Lower lobe of right lung (tissue), 2 donors: ENCODE data around the gene ABL2. TPM values are rescaled to one million over a fixed set of nuclear protein-coding genes. Genes with fewer than 3 reads are reported as not detected.
A peak's percentile ranks its signal among the peaks of the same experiment; 100 is the strongest.

ENCODE experiments used
- ATAC-seq, 2 donors: fragments of 200-7000 bp; cut with Tn5 transposase; one replicate each; pipeline ENCODE4 v1.9.1; 2020 to 2022; ENCODE audit warnings: mild to moderate bottlenecking in 2 of 2, moderate library complexity in 2 of 2
- DNase-seq: peaks from one replicate; pipeline ENCODE4 v3.0.0-alpha.2; 2020
- H3K27ac ChIP-seq: fragments of 200-600 bp; one replicate; pipeline ENCODE4 v1.8.0; 2022
- H3K27me3 ChIP-seq: fragments of 200-600 bp; one replicate; pipeline ENCODE4 v1.8.0; 2022; ENCODE audit warnings: low read depth
- H3K36me3 ChIP-seq: fragments of 200-600 bp; one replicate; pipeline ENCODE4 v1.8.0; 2022; ENCODE audit warnings: mild to moderate bottlenecking
- H3K4me1 ChIP-seq: fragments of 200-600 bp; one replicate; pipeline ENCODE4 v1.8.0; 2022
- H3K4me3 ChIP-seq: fragments of 200-600 bp; one replicate; pipeline ENCODE4 v1.8.0; 2022; ENCODE audit warnings: mild to moderate bottlenecking
- H3K9me3 ChIP-seq: fragments of 200-600 bp; one replicate; pipeline ENCODE4 v1.8.0; 2022
- intact Hi-C: fragments of 100-400 bp; cut with DNase I; formaldehyde crosslinking; loops from one replicate; pipeline ENCODE4 v1.11.0; 2022
- total RNA-seq: library from RNA; stranded (reverse); fragmentation: NEBNext Ultra II Directional; extraction: Animal tissue kit (Norgen Biotek cat#: 25700); gene quantifications from one replicate; pipeline ENCODE4 v1.2.1, GENCODE V29; 2021
- TF ChIP-seq, protein P1 (sequence below): fragments of 200-600 bp; IDR thresholded peaks from one replicate; pipeline ENCODE4 v1.8.0; 2022; ENCODE audit warnings: antibody characterized with exemption, mild to moderate bottlenecking
- donor health status: DM: no; HTN: yes; CAD: no; lungs with severe emphysema.

ABL2 gene
- total RNA-seq, 1 donor from 2014 or later: 27.0 TPM

DNA sequence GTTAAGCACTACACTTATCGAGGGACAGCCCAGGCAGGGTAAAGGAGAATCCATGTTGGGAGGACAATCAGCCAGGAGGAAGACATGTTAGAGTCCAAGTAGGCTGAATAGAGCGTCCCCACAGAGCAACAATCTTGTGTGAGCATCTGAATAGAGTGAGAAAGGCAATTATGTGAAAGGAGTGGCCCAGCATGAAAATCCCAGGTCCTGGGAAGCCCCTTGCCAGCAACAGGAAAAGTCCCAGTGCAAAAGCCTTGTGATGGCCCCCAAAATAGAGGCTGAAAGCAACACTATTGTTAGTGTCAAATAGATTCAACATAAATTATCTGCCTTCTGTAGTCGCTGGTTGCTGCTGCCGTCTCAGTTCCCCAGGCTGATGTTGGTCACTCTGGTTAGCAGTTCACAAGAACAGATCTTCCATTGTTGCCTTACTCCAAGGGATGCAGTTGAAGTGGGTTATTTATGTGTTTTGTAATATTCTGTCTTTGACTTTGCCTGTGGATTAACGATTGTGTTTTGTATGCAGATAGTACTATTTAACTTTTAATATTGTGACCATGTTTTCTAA is 12.1 kb upstream of the ABL2 start:
- no peak for ATAC-seq
- Histone ChIP-seq H3K27me3 (no peaks in the 10 kb centered on the region), H3K36me3 (no peaks in the 10 kb centered on the region), H3K27ac (no peak overlapping the region), H3K4me1 (no peaks in the 10 kb centered on the region), H3K4me3 (no peak overlapping the region), H3K9me3 (no peaks in the 10 kb centered on the region)
- DNase-seq: no peak
- intact Hi-C loops: no loop called here
- TF ChIP-seq, protein P1, sequence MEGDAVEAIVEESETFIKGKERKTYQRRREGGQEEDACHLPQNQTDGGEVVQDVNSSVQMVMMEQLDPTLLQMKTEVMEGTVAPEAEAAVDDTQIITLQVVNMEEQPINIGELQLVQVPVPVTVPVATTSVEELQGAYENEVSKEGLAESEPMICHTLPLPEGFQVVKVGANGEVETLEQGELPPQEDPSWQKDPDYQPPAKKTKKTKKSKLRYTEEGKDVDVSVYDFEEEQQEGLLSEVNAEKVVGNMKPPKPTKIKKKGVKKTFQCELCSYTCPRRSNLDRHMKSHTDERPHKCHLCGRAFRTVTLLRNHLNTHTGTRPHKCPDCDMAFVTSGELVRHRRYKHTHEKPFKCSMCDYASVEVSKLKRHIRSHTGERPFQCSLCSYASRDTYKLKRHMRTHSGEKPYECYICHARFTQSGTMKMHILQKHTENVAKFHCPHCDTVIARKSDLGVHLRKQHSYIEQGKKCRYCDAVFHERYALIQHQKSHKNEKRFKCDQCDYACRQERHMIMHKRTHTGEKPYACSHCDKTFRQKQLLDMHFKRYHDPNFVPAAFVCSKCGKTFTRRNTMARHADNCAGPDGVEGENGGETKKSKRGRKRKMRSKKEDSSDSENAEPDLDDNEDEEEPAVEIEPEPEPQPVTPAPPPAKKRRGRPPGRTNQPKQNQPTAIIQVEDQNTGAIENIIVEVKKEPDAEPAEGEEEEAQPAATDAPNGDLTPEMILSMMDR: no peak

DNA sequence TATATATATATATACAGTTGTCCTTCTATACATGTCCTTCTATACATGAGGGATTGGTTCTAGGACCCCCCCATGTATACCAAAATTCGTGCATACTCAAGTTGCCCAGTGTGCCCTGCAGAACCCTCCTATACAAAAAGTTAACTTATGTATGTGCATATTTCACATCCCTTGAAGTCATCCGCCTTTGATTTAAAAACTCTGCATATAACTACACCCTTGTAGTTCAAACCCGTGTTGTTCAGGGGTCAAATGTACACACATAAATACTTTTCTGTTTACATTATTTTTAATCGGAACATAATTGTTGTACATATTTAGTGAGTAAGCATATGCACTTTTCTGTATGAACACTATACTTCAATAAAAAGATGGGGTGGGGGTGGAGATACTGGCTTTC is 7.7 kb upstream of the ABL2 start:
- H3K27me3 ChIP-seq: no peaks in the 10 kb centered on the region
- no peaks in the 10 kb centered on the region for H3K36me3 ChIP-seq
- ATAC-seq: no peak
- TF ChIP-seq, protein P1: no peak
- H3K4me1 ChIP-seq: no peaks in the 10 kb centered on the region
- H3K9me3 ChIP-seq: no peaks in the 10 kb centered on the region
- intact Hi-C loops: no loop called here
- H3K4me3 ChIP-seq: no peak overlapping the region
- H3K27ac ChIP-seq: no peak overlapping the region
- DNase-seq: no peak

DNA sequence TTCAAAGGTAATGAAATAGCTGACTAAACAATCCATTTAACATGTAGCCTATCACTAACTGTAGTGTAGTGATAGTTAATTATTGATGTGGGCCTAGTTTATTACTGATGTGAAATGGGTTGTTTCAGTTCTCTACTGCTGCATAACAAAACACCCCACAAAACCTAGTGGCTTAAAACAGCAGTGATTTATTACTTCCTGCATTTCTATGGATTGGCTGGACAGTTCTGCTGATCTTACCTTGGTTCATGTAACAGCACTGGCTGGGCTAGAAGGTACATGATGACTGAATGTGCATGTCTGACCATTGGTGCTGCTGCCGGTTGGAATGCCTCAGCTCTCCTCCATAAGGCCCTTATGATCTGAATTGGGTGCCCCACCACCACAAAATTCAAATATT is 5.4 kb upstream of the ABL2 start:
- Histone ChIP-seq H3K36me3 (no peaks in the 10 kb centered on the region), H3K4me3 (no peak overlapping the region), H3K9me3 (no peaks in the 10 kb centered on the region), H3K27me3 (no peaks in the 10 kb centered on the region), H3K27ac (no peak overlapping the region), H3K4me1 (peaks cover 8% of the 10 kb centered on the region)
- DNase-seq (no peak), ATAC-seq (no peak)
- TF ChIP-seq, protein P1: no peak
- intact Hi-C loops: no loop called here

DNA sequence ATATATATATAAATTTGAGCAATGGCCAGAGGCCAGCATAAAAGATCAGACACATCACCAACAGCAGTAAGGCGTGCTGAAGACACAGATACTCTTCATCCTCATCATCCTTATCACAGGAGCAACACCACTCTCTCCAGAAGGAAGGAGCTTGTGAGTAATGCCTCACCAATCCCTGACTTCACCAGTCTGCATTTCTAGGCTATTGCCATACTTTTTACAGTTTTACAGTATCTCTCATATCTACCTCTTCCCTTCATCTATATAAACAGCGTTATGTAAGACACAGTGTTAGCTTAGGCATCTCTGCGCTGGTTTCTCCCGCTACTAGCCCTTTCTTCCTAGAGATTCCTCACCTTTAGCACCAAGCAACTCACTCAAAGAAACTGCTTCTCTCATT is 2.4 kb upstream of the ABL2 start:
- Histone ChIP-seq H3K27ac (no peak overlapping the region), H3K36me3 (no peaks in the 10 kb centered on the region), H3K9me3 (no peaks in the 10 kb centered on the region), H3K4me1 (peaks cover 25% of the 10 kb centered on the region), H3K27me3 (no peaks in the 10 kb centered on the region), H3K4me3 (no peak overlapping the region)
- intact Hi-C loops: no loop called here
- ATAC-seq (no peak), DNase-seq (no peak)
- TF ChIP-seq, protein P1: no peak

DNA sequence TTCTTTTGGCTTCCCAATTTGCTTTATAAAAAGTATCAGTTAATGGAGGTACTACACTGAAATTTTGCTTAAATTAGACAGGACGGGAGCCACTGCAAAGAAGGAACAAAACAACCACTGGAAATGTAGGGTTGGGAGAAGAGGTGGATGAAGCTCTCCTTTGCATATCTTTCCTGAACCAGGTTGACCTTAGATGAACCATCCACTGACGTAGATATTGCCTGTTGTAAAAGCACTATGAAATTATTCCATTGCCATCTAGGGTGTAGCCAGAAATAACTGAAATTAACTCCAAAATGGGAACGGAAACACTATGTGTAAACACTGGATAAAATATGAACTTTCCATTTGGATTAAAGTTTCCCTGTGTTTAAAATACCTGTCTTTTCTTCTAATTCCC is 1.2 kb upstream of the ABL2 start:
- Histone ChIP-seq H3K36me3 (no peaks in the 10 kb centered on the region), H3K27me3 (no peaks in the 10 kb centered on the region), H3K27ac (no peak overlapping the region), H3K4me1 (peaks cover 28% of the 10 kb centered on the region), H3K4me3 (no peak overlapping the region), H3K9me3 (no peaks in the 10 kb centered on the region)
- intact Hi-C loops: no loop called here
- TF ChIP-seq, protein P1: no peak
- ATAC-seq: no peak
- DNase-seq: no peak

DNA sequence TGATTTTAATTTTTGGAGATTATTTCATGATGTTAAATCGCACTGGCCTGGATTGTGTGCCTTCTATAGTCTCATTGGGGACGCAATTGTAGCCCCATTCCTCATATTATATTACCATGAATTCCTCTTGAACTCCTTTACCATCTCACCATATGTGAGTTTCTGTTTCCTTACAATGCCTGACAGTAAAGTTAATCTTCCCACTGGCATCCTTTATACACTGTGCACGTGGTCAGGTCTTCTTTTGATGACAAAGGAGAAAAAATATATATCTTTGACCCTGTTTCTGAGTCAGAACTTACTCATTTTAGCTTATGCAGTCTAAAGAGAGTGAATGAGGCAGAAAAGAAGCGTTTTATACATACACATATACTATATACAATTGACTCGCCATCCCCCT is 774 bp upstream of the ABL2 start:
- Histone ChIP-seq H3K4me3 (peak overlapping the region; percentile 96), H3K4me1 (peaks cover 28% of the 10 kb centered on the region), H3K36me3 (no peaks in the 10 kb centered on the region), H3K27me3 (no peaks in the 10 kb centered on the region), H3K9me3 (no peaks in the 10 kb centered on the region), H3K27ac (peak overlapping the region; percentile 80)
- ATAC-seq: no peak
- intact Hi-C loops: no loop called here
- DNase-seq: no peak
- TF ChIP-seq, protein P1: no peak
